Endothelial cell of umbilical vein (primary cell): Measurements from ENCODE around the gene MGST3. TPM values are rescaled to one million over a fixed set of nuclear protein-coding genes. Genes with fewer than 3 reads are reported as not detected.

Source experiments
- BruUV-seq: library from RNA; stranded (reverse); fragments of 400-500 nt; replicated peaks from 2 replicates; lab custom pipeline; 2021; lab: Mats Ljungman, UMichigan
- CTCF ChIA-PET: fragments of 300-600, 350-600 bp; sonication (Branson Sonifier 250); formaldehyde crosslinking; loops from one replicate; lab custom pipeline; 2021; ENCODE audit warnings: antibody characterized with exemption, inconsistent platforms; lab: Charles Lee
- POLR2A ChIA-PET: fragments of 300-600, 350-600 bp; sonication (Branson Sonifier 250); formaldehyde crosslinking; loops from one replicate; lab custom pipeline; 2021; ENCODE audit warnings: antibody characterized with exemption, inconsistent platforms; lab: Charles Lee
- DNase-seq: peaks from one replicate; pipeline ENCODE4 v3.0.0-alpha.2; 2011; ENCODE audit warnings: low read depth, low spot score
- FAIRE-seq: peaks from 2 replicates; lab custom pipeline; 2011; peaks lifted over from hg19 to GRCh38; lab: Jason Lieb, UNC
- H2AFZ ChIP-seq: 2 replicates; pipeline ENCODE4 v1.6.0; 2012; ENCODE audit warnings: low read depth, low read length, control low read depth, inconsistent platforms
- H3K27ac ChIP-seq: 2 replicates; pipeline ENCODE4 v1.5.1; 2011; ENCODE audit warnings: low read depth, mild to moderate bottlenecking, control low read depth, low read length, moderate library complexity; ENCODE audit not compliant: insufficient read depth
- H3K27me3 ChIP-seq, 2 experiments: 2 replicates each; pipeline versions ENCODE4 v1.6.0 to v1.6.1; 2011; ENCODE audit warnings: low read length in 2 of 2, mixed read lengths in 1 of 2; ENCODE audit not compliant: control insufficient read depth in 2 of 2, insufficient read depth in 2 of 2
- H3K36me3 ChIP-seq, 2 experiments: 2 replicates in 1 of 2; 3 replicates in 1 of 2; pipeline ENCODE4 v1.5.1; 2011; ENCODE audit warnings: low read length in 2 of 2, mild to moderate bottlenecking in 1 of 2, moderate library complexity in 1 of 2; ENCODE audit not compliant: control insufficient read depth in 2 of 2, insufficient read depth in 2 of 2; ENCODE audit errors: extremely low read depth in 1 of 2
- H3K4me1 ChIP-seq: 3 replicates; pipeline ENCODE4 v1.5.1; 2011; ENCODE audit warnings: mild to moderate bottlenecking, low read length; ENCODE audit not compliant: control insufficient read depth, insufficient read depth; ENCODE audit errors: extremely low read depth
- H3K4me2 ChIP-seq: 2 replicates; pipeline ENCODE4 v1.6.1; 2011; ENCODE audit warnings: low read length, control low read depth, mixed read lengths; ENCODE audit not compliant: insufficient read depth
- H3K4me3 ChIP-seq, 3 experiments: fragments of 200-600 bp in 1 of 3; sonication (generic), shearing (Covaris generic) in 1 of 3; replicated peaks in 1 of 3; 2 replicates each; pipeline ENCODE4 v1.5.1; 2011 to 2016; ENCODE audit warnings: control low read depth in 3 of 3, low read length in 3 of 3, mild to moderate bottlenecking in 2 of 3, inconsistent platforms in 1 of 3, low read depth in 1 of 3, moderate library complexity in 1 of 3; ENCODE audit not compliant: insufficient read depth in 1 of 3
- H3K79me2 ChIP-seq: 2 replicates; pipeline ENCODE4 v1.6.0; 2012; ENCODE audit warnings: low read length, inconsistent platforms; ENCODE audit not compliant: control insufficient read depth, insufficient read depth
- H3K9ac ChIP-seq: replicated peaks from 2 replicates; pipeline ENCODE3; 2011; ENCODE audit warnings: low read length, control low read depth; ENCODE audit not compliant: insufficient read depth; ENCODE audit errors: extremely low read depth
- H3K9me1 ChIP-seq: replicated peaks from 3 replicates; pipeline ENCODE4 v1.6.0; 2011; ENCODE audit warnings: mild to moderate bottlenecking, low read length; ENCODE audit not compliant: control insufficient read depth, insufficient read depth; ENCODE audit errors: extremely low read depth
- H3K9me3 ChIP-seq: replicated peaks from 2 replicates; pipeline ENCODE4 v1.5.1; 2012; ENCODE audit warnings: low read length, inconsistent platforms; ENCODE audit not compliant: control insufficient read depth, insufficient read depth
- H4K20me1 ChIP-seq: replicated peaks from 2 replicates; pipeline ENCODE3; 2011; ENCODE audit warnings: mild to moderate bottlenecking, low read length; ENCODE audit not compliant: control insufficient read depth, insufficient read depth; ENCODE audit errors: extremely low read depth
- EZH2 ChIP-seq: IDR thresholded peaks from 2 replicates; pipeline ENCODE4 v1.6.1; 2012; ENCODE audit warnings: borderline replicate concordance, low read depth, mild to moderate bottlenecking, moderate library complexity, low read length, inconsistent platforms; ENCODE audit not compliant: severe bottlenecking
- FOS ChIP-seq: IDR thresholded peaks from 2 replicates; pipeline ENCODE4 v1.6.1; 2011; ENCODE audit warnings: mild to moderate bottlenecking, low read length, moderate library complexity, borderline replicate concordance; ENCODE audit not compliant: insufficient read depth
- GATA2 ChIP-seq: IDR thresholded peaks from 2 replicates; pipeline ENCODE4 v1.7.0; 2011; ENCODE audit warnings: low read depth, mild to moderate bottlenecking, moderate library complexity, mixed read lengths, low read length; ENCODE audit not compliant: insufficient read length, insufficient read depth
- JUN ChIP-seq: IDR thresholded peaks from 2 replicates; pipeline ENCODE4 v1.6.1; 2011; ENCODE audit warnings: borderline replicate concordance, low read depth; ENCODE audit not compliant: insufficient read length, insufficient read depth
- MYC ChIP-seq: IDR thresholded peaks from one replicate; pipeline ENCODE4 v1.6.1; 2011; ENCODE audit warnings: mild to moderate bottlenecking, low read depth, low read length
- POLR2A ChIP-seq: IDR thresholded peaks from 2 replicates; pipeline ENCODE4 v1.6.1; 2012; ENCODE audit warnings: low read depth, mild to moderate bottlenecking, control low read depth, low read length
- POLR2AphosphoS5 ChIP-seq: IDR thresholded peaks from 2 replicates; pipeline ENCODE4 v1.6.1; 2012; ENCODE audit warnings: low read depth, mild to moderate bottlenecking, control low read depth, low read length, moderate library complexity; ENCODE audit not compliant: insufficient read depth
- dilution Hi-C: fragments of 300-500 bp; cut with MboI; formaldehyde crosslinking; loops from one replicate; pipeline ENCODE4 v1.15.0; 2019; ENCODE audit warnings: low sequenced_read_pairs; ENCODE audit not compliant: extremely low pct_ligation_motif_present
- intact Hi-C: fragments of 100-400 bp; cut with micrococcal nuclease; formaldehyde crosslinking; loops from one replicate; pipeline ENCODE4 v1.10.0; 2022
- polyA plus RNA-seq, 4 experiments: library from polyadenylated mRNA; depleted of rRNA in 3 of 4; stranded (reverse) in 3 of 4; unstranded in 1 of 4; fragments of >200 nt; gene quantifications; 2 replicates each; pipeline versions ENCODE4 v1.2.1 to v1.2.3, GENCODE V29; 2011 to 2012; ENCODE audit warnings: missing spikeins in 1 of 4
- total RNA-seq: library from RNA; stranded (reverse); gene quantifications from 2 replicates; pipeline ENCODE4 v1.2.3, GENCODE V29; 2021
- TF ChIP-seq, protein P1 (sequence below): IDR thresholded peaks from 2 replicates; pipeline ENCODE4 v1.6.1; 2011; ENCODE audit not compliant: insufficient read depth, insufficient read length
- TF ChIP-seq, protein P2 (sequence below), 2 donors: IDR thresholded peaks; 1 replicate in 1 of 2; 2 replicates in 1 of 2; pipeline ENCODE4 v1.5.1; 2011; ENCODE audit warnings: low read length in 2 of 2, mild to moderate bottlenecking in 2 of 2, moderate library complexity in 2 of 2, control low read depth in 1 of 2, inconsistent platforms in 1 of 2, low read depth in 1 of 2; ENCODE audit not compliant: insufficient read depth in 1 of 2; ENCODE audit errors: extremely low read depth in 1 of 2

The MGST3 gene
- total and polyA plus RNA-seq, 2 donors (not counting 3 experiments of a cell fraction or from before 2014, with no cell fraction given): 164 to 288 TPM

DNA sequence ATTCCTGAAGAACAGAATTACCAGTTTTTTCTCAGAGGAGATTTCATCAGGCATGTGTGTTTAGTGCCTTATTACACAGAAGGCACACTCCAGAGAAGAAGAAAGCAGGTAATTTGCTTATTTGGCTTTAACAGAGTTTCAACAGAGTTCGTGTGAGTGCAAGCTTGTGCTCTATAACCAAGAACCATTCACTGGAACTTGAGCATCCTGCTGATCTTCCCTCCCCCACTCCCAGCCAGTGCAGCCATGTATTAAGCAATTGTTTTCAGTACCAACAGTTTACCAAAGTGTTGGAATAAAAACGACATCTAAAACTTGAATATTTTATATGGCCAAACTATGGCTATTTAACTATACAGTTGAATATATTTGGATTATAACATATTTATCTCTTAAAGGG lies 4.3 kb downstream of the MGST3 start:
- H3K9ac ChIP-seq: no peak overlapping the region
- peaks cover 0 to 4% of the 10 kb centered on the region in 2 experiments for H3K36me3 ChIP-seq
- no peaks in the 10 kb centered on the region for H3K27me3 ChIP-seq
- ChIA-PET CTCF (no interaction called here), POLR2A (no interaction called here)
- H3K9me3 ChIP-seq: no peaks in the 10 kb centered on the region
- H3K4me3 ChIP-seq: no peak overlapping the region
- H3K27ac ChIP-seq: no peak overlapping the region
- H3K79me2 ChIP-seq: peaks cover 34% of the 10 kb centered on the region
- dilution Hi-C loops (no loop called here), intact Hi-C loops (no loop called here)
- peaks cover 20% of the 10 kb centered on the region for H3K4me1 ChIP-seq
- TF ChIP-seq GATA2: no peak
- no peaks in the 10 kb centered on the region for H3K9me1 ChIP-seq
- H4K20me1 ChIP-seq: no peaks in the 10 kb centered on the region
- DNase-seq (no peak), FAIRE-seq (no peak)
- H2AFZ ChIP-seq: no peak overlapping the region
- no peak overlapping the region for H3K4me2 ChIP-seq
- BruUV-seq: no TSS peak

DNA sequence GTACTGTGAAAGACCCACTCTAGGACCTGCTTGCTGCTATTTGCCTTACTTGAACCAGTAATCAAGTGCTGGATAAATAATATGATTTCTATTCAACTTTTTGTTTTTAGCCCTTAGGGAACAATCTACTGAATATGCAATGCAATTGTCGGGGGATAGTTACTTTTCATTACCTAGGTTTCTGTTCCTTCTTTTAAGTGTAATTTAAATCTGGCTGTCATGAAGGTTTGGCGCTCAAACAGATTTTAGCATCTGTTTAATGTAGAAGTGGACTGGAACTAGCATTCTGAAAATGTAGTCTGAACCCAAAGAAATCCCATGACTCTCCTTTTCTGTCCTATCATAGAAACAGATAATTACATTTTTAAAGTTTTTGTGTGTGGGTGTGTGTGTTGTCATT lies 4.8 kb downstream of the MGST3 start:
- H3K4me1 ChIP-seq: peaks cover 20% of the 10 kb centered on the region
- no peaks in the 10 kb centered on the region for H3K9me1 ChIP-seq
- CTCF ChIA-PET: no interaction called here
- dilution Hi-C loops: no loop called here
- POLR2A ChIA-PET: no interaction called here
- DNase-seq (no peak), FAIRE-seq (no peak)
- no peaks in the 10 kb centered on the region for H3K9me3 ChIP-seq
- BruUV-seq: no TSS peak
- no peaks in the 10 kb centered on the region for H4K20me1 ChIP-seq
- no peak overlapping the region for H3K27ac ChIP-seq
- peaks cover 0 to 4% of the 10 kb centered on the region in 2 experiments for H3K36me3 ChIP-seq
- no peak overlapping the region for H3K4me3 ChIP-seq
- H3K4me2 ChIP-seq: no peak overlapping the region
- H2AFZ ChIP-seq: no peak overlapping the region
- intact Hi-C loops: no loop called here
- no peaks in the 10 kb centered on the region for H3K27me3 ChIP-seq
- TF ChIP-seq POLR2A (no peak), MYC (no peak), FOS (no peak), EZH2 (no peak), GATA2 (no peak), POLR2AphosphoS5 (no peak), JUN (no peak)
- TF ChIP-seq, protein P1, sequence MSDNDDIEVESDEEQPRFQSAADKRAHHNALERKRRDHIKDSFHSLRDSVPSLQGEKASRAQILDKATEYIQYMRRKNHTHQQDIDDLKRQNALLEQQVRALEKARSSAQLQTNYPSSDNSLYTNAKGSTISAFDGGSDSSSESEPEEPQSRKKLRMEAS: no peak
- TF ChIP-seq, protein P2, sequence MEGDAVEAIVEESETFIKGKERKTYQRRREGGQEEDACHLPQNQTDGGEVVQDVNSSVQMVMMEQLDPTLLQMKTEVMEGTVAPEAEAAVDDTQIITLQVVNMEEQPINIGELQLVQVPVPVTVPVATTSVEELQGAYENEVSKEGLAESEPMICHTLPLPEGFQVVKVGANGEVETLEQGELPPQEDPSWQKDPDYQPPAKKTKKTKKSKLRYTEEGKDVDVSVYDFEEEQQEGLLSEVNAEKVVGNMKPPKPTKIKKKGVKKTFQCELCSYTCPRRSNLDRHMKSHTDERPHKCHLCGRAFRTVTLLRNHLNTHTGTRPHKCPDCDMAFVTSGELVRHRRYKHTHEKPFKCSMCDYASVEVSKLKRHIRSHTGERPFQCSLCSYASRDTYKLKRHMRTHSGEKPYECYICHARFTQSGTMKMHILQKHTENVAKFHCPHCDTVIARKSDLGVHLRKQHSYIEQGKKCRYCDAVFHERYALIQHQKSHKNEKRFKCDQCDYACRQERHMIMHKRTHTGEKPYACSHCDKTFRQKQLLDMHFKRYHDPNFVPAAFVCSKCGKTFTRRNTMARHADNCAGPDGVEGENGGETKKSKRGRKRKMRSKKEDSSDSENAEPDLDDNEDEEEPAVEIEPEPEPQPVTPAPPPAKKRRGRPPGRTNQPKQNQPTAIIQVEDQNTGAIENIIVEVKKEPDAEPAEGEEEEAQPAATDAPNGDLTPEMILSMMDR (IDR thresholded peaks at IDR 0.05; ENCODE audit: extremely low read depth in 1 of 2, insufficient read depth in 1 of 2, low read depth in 1 of 2, low read length in 2 of 2): no peak
- no peak overlapping the region for H3K9ac ChIP-seq
- H3K79me2 ChIP-seq: peaks cover 35% of the 10 kb centered on the region
